ENCODE results near the gene ASAP2.

ASAP2 gene

GRCh38 chr2:9188823-9189222, 17.8 kb upstream of the ASAP2 start:
- H3K9me3 ChIP-seq (ENCODE audit: insufficient read depth, low read depth, low read length) = no peaks in the 10 kb centered on the region
- no peaks in the 10 kb centered on the region for H3F3A ChIP-seq (ENCODE audit: low read depth)
- H3K9me2 ChIP-seq (replicated peaks; ENCODE audit: low read depth, low read length) = no peaks in the 10 kb centered on the region
- H3K4me3 ChIP-seq (ENCODE audit: low read length, poor library complexity, severe bottlenecking) = no peak overlapping the region
- no peak for TF ChIP-seq EZH2phosphoT487 (IDR thresholded peaks at IDR 0.05; ENCODE audit: borderline replicate concordance)
- no peak for TF ChIP-seq CTCF (conservative IDR thresholded peaks at IDR 0.05; ENCODE audit: low read length)
- no peak overlapping the region for H3K9ac ChIP-seq (ENCODE audit: low read depth, low read length, poor library complexity, severe bottlenecking)
- H3K4me1 ChIP-seq (ENCODE audit: insufficient read depth, low read length, poor library complexity, severe bottlenecking) = no peaks in the 10 kb centered on the region
- H3K36me3 ChIP-seq (ENCODE audit: insufficient read depth, low read length) = no peaks in the 10 kb centered on the region
- no peaks in the 10 kb centered on the region for H3K79me2 ChIP-seq (ENCODE audit: insufficient read depth, low read length)
- H2AFZ ChIP-seq (ENCODE audit: low read length) = no peak overlapping the region
- H3K27me3 ChIP-seq (ENCODE audit: insufficient read depth, low read length, poor library complexity, severe bottlenecking) = no peaks in the 10 kb centered on the region
- no peak overlapping the region for H3K4me2 ChIP-seq (ENCODE audit: low read depth, low read length, poor library complexity, severe bottlenecking)
- H4K20me1 ChIP-seq (ENCODE audit: insufficient read depth, low read length, poor library complexity, severe bottlenecking) = no peaks in the 10 kb centered on the region

- no peaks in the 10 kb centered on the region for H3K27me3 ChIP-seq (ENCODE audit: insufficient read depth, low read length, poor library complexity, severe bottlenecking)
- H3K9ac ChIP-seq (ENCODE audit: low read depth, low read length, poor library complexity, severe bottlenecking) = no peak overlapping the region
- H2AFZ ChIP-seq (ENCODE audit: low read length) = no peak overlapping the region
- H3K4me3 ChIP-seq (ENCODE audit: low read length, poor library complexity, severe bottlenecking) = no peak overlapping the region
- no peaks in the 10 kb centered on the region for H3K9me3 ChIP-seq (ENCODE audit: insufficient read depth, low read depth, low read length)
- H3K79me2 ChIP-seq (ENCODE audit: insufficient read depth, low read length) = no peaks in the 10 kb centered on the region
- H3K4me2 ChIP-seq (ENCODE audit: low read depth, low read length, poor library complexity, severe bottlenecking) = no peak overlapping the region
- no peaks in the 10 kb centered on the region for H3K9me2 ChIP-seq (replicated peaks; ENCODE audit: low read depth, low read length)
- no peaks in the 10 kb centered on the region for H3K4me1 ChIP-seq (ENCODE audit: insufficient read depth, low read length, poor library complexity, severe bottlenecking)
- no peaks in the 10 kb centered on the region for H3K36me3 ChIP-seq (ENCODE audit: insufficient read depth, low read length)
- TF ChIP-seq CTCF (conservative IDR thresholded peaks at IDR 0.05; ENCODE audit: low read length) = no peak
- no peak for TF ChIP-seq EZH2phosphoT487 (IDR thresholded peaks at IDR 0.05; ENCODE audit: borderline replicate concordance)
- no peaks in the 10 kb centered on the region for H3F3A ChIP-seq (ENCODE audit: low read depth)
- H4K20me1 ChIP-seq (ENCODE audit: insufficient read depth, low read length, poor library complexity, severe bottlenecking) = no peaks in the 10 kb centered on the region
These were observed 16.7 kb upstream of the ASAP2 start for GRCh38 chr2:9189901-9190300.

DNA sequence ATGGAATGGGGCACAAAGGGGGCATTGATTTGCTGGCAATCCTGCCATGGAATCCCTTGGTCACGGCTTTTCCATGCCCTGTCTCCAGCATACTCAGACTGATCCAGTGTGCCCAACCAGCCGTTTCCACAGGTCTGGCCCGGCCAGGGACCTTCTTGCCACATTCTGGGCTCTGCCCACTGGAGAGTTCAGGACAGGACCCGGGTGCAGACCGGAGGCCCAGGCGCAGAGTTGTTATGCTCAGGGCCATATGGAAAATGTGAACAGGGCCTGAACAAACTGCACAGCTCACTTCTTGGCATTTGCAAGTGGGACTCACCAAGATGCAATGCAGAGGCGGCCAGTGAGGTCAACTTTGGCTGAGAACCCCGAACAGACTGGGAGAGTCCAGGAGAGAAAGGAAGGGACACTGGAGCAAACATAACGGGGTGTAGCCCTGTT, 15.6 kb upstream of the ASAP2 start:
- H2AFZ ChIP-seq (ENCODE audit: low read length) = no peak overlapping the region
- no peaks in the 10 kb centered on the region for H3K27me3 ChIP-seq (ENCODE audit: insufficient read depth, low read length, poor library complexity, severe bottlenecking)
- no peak overlapping the region for H3K4me3 ChIP-seq (ENCODE audit: low read length, poor library complexity, severe bottlenecking)
- no peaks in the 10 kb centered on the region for H3F3A ChIP-seq (ENCODE audit: low read depth)
- no peak overlapping the region for H3K4me2 ChIP-seq (ENCODE audit: low read depth, low read length, poor library complexity, severe bottlenecking)
- no peaks in the 10 kb centered on the region for H3K4me1 ChIP-seq (ENCODE audit: insufficient read depth, low read length, poor library complexity, severe bottlenecking)
- no peaks in the 10 kb centered on the region for H3K9me3 ChIP-seq (ENCODE audit: insufficient read depth, low read depth, low read length)
- H4K20me1 ChIP-seq (ENCODE audit: insufficient read depth, low read length, poor library complexity, severe bottlenecking) = no peaks in the 10 kb centered on the region
- no peaks in the 10 kb centered on the region for H3K79me2 ChIP-seq (ENCODE audit: insufficient read depth, low read length)
- TF ChIP-seq EZH2phosphoT487 (IDR thresholded peaks at IDR 0.05; ENCODE audit: borderline replicate concordance) (no peak), CTCF (conservative IDR thresholded peaks at IDR 0.05; ENCODE audit: low read length) (no peak)
- no peaks in the 10 kb centered on the region for H3K36me3 ChIP-seq (ENCODE audit: insufficient read depth, low read length)
- no peaks in the 10 kb centered on the region for H3K9me2 ChIP-seq (replicated peaks; ENCODE audit: low read depth, low read length)
- no peak overlapping the region for H3K9ac ChIP-seq (ENCODE audit: low read depth, low read length, poor library complexity, severe bottlenecking)
